ENCODE measurements around the gene SIM2. TPM values are rescaled to one million over a fixed set of nuclear protein-coding genes. Genes with fewer than 3 reads are reported as not detected.

The SIM2 gene
- total RNA-seq, 1 donor from 2014 or later = not detected

DNA sequence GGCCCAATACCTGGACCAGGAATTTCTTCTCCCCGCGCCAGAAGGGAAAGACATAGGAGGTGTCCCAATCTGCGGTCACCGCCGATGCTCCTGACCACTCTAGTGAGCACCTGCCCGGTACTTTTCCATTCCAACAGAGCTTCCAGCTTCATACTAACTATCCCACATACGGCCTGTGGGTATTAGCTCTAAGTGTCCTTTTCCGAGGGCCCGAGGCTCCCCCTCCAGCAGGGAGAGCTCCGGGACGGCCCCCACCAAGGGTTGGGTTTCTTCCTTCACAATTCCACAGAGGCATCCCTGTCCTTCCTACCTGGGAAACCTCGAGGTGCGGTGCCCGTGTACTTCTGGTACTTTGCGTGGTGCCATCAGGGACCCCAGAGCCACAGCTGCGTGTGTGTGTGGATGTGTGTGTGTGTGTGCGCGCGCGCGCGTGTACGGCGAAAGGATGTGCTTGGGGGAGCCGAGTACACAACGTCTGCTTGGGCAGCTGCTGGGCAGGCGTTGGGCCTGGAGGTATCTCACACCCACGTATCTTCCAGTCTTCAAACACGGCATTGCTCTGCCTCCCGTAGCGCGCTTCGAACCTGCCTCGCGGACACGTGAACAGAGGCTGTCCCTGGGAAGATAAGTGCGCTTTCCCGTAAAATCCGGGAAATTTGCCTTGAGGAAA, 2.4 kb upstream of the SIM2 start:
- Histone ChIP-seq H3K27ac (no peak overlapping the region), H3K27me3 (peaks cover 67% of the 10 kb centered on the region), H3K4me1 (peaks cover 48% of the 10 kb centered on the region), H3K9me3 (no peaks in the 10 kb centered on the region), H3K4me3 (no peak overlapping the region), H3K36me3 (no peaks in the 10 kb centered on the region)
- TF ChIP-seq POLR2A (IDR thresholded peaks at IDR 0.05) = no peak
- TF ChIP-seq POLR2AphosphoS5 (IDR thresholded peaks at IDR 0.05; ENCODE audit: insufficient read depth in 1 of 2, low read depth in 1 of 2) = no peak
- TF ChIP-seq, protein P1, sequence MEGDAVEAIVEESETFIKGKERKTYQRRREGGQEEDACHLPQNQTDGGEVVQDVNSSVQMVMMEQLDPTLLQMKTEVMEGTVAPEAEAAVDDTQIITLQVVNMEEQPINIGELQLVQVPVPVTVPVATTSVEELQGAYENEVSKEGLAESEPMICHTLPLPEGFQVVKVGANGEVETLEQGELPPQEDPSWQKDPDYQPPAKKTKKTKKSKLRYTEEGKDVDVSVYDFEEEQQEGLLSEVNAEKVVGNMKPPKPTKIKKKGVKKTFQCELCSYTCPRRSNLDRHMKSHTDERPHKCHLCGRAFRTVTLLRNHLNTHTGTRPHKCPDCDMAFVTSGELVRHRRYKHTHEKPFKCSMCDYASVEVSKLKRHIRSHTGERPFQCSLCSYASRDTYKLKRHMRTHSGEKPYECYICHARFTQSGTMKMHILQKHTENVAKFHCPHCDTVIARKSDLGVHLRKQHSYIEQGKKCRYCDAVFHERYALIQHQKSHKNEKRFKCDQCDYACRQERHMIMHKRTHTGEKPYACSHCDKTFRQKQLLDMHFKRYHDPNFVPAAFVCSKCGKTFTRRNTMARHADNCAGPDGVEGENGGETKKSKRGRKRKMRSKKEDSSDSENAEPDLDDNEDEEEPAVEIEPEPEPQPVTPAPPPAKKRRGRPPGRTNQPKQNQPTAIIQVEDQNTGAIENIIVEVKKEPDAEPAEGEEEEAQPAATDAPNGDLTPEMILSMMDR (IDR thresholded peaks at IDR 0.05) = no peak
- peak in 1 of 2 donors; percentile 62 for DNase-seq (ENCODE audit: extremely low spot score in 2 of 2)
- intact Hi-C loops (cut with DNase I) = no loop called here

DNA sequence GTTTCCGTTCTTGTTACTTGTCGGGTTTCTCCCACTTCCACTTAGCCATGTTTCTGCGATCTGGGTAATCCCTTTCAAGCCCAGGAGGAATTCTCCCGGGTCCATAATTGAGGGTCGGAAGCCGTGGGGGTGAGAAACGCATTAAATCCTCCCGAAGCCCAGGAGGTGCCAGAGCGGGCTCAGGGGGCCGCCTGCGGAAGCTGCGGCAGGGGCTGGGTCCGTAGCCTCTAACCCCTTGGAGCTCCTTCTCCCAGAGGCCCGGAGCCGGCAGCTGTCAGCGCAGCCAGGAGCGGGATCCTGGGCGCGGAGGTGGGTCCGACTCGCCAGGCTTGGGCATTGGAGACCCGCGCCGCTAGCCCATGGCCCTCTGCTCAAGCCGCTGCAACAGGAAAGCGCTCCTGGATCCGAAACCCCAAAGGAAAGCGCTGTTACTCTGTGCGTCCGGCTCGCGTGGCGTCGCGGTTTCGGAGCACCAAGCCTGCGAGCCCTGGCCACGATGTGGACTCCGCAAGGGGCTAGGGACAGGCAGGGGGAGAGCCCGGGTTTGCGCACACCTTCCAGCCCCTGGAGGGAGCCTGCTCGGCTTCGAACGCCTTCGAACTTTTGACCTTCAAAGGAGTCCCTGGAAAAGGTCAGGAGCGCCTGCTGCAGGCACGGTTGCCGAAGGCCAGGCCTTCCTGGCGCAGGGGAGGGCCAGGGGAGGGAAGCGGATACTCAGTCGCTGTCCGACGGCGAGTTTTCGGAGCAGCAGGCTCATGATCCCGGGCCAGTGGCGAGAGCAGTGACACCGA, 1.7 kb upstream of the SIM2 start:
- no peaks in the 10 kb centered on the region for H3K36me3 ChIP-seq
- no peaks in the 10 kb centered on the region for H3K9me3 ChIP-seq
- intact Hi-C loops (cut with DNase I) = no loop called here
- H3K4me3 ChIP-seq = no peak overlapping the region
- H3K27ac ChIP-seq = no peak overlapping the region
- H3K4me1 ChIP-seq = peaks cover 50% of the 10 kb centered on the region
- no peak for DNase-seq (ENCODE audit: extremely low spot score in 2 of 2)
- TF ChIP-seq, protein P1 (IDR thresholded peaks at IDR 0.05) = no peak
- TF ChIP-seq POLR2AphosphoS5 (IDR thresholded peaks at IDR 0.05; ENCODE audit: insufficient read depth in 1 of 2, low read depth in 1 of 2) = no peak
- no peak for TF ChIP-seq POLR2A (IDR thresholded peaks at IDR 0.05)
- H3K27me3 ChIP-seq = peaks cover 66% of the 10 kb centered on the region

DNA sequence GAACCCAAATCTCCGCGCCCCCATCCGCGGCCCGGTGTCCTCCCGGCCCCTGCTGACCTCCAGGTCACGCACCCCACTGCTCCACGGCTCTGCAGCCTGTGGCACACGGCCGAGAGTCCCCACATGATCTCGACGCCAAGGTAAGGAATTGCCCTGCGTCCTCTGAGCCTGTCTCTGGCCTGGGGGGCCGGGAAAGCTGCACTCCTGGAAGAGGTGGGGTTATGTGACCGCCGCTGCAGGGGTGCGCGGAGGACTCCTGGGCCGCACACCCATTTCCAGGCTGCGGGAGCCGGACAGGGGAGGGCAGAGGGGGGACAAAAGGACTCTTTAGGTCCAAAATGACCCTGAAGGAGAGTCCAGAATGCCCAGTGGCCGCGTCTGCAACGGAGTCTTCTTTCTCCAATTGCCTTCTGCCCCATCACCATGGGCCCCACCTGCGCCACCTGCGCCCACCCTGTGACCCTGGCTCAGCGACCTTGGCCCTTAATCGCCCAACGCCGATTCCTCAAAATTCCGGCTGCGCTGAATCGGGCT, 997 bp upstream of the SIM2 start:
- H3K27me3 ChIP-seq = peaks cover 59% of the 10 kb centered on the region
- H3K27ac ChIP-seq = no peak overlapping the region

DNA sequence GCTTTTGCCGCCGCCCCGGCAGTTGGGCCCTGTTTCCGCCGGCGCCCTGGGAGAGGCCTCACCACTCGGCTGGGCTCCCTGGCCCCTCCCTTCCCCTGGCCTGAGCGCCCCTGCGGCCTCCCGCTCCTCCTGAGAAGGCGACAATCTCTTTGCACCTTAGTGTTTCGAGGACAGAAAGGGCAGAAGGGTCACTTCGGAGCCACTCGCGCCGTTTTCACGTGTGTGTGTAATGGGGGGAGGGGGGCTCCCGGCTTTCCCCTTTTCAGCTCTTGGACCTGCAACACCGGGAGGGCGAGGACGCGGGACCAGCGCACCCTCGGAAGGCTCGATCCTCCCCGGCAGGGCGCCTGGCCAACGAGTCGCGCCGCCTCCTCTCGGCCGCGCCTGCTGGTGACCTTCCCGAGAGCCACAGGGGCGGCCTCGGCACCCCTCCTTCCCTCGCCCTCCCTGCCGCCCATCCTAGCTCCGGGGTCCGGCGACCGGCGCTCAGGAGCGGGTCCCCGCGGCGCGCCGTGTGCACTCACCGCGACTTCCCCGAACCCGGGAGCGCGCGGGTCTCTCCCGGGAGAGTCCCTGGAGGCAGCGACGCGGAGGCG, 432 bp upstream of the SIM2 start:
- DNase-seq (ENCODE audit: extremely low spot score in 2 of 2) = no peak
- no peak overlapping the region for H3K27ac ChIP-seq

More for the DNA sequence above, 997 bp upstream of the SIM2 start:
- Histone ChIP-seq H3K4me3 (peak overlapping the region; percentile 34 to 37), H3K4me1 (peaks cover 50% of the 10 kb centered on the region), H3K36me3 (no peaks in the 10 kb centered on the region), H3K9me3 (no peaks in the 10 kb centered on the region)
- TF ChIP-seq POLR2A (IDR thresholded peaks at IDR 0.05) = no peak
- TF ChIP-seq, protein P1 (IDR thresholded peaks at IDR 0.05) = no peak
- no peak for TF ChIP-seq POLR2AphosphoS5 (IDR thresholded peaks at IDR 0.05; ENCODE audit: insufficient read depth in 1 of 2, low read depth in 1 of 2)
- no peak for DNase-seq (ENCODE audit: extremely low spot score in 2 of 2)
- intact Hi-C loops (cut with DNase I) = no loop called here

More for the DNA sequence above, 432 bp upstream of the SIM2 start:
- no peaks in the 10 kb centered on the region for H3K9me3 ChIP-seq
- no peaks in the 10 kb centered on the region for H3K36me3 ChIP-seq
- intact Hi-C loops (cut with DNase I) = no loop called here
- peaks cover 50% of the 10 kb centered on the region for H3K4me1 ChIP-seq
- H3K4me3 ChIP-seq = peak overlapping the region; percentile 34 to 37
- TF ChIP-seq POLR2A (IDR thresholded peaks at IDR 0.05) = no peak
- TF ChIP-seq POLR2AphosphoS5 (IDR thresholded peaks at IDR 0.05; ENCODE audit: insufficient read depth in 1 of 2, low read depth in 1 of 2) = no peak
- TF ChIP-seq, protein P1 (IDR thresholded peaks at IDR 0.05) = no peak
- H3K27me3 ChIP-seq = peaks cover 58% of the 10 kb centered on the region
